PC-9 (cell line): ENCODE data around the gene TBC1D25. TPM values are rescaled to one million over a fixed set of nuclear protein-coding genes. Genes with fewer than 3 reads are reported as not detected.

Source experiments
- BruUV-seq: library from RNA; stranded (reverse); fragments of 400-500 nt; replicated peaks from 2 replicates; lab custom pipeline; 2021; lab: Mats Ljungman, UMichigan
- CTCF ChIA-PET: fragments of 300-600 bp; sonication (Branson Sonifier 250); formaldehyde crosslinking; loops from one replicate; lab custom pipeline; 2022; ENCODE audit warnings: antibody characterized with exemption; lab: Charles Lee
- POLR2A ChIA-PET: fragments of 300-600 bp; sonication (Branson Sonifier 250); formaldehyde crosslinking; loops from one replicate; lab custom pipeline; 2022; ENCODE audit warnings: antibody characterized with exemption; ENCODE audit not compliant: unreplicated experiment; lab: Charles Lee
- DNase-seq, 2 experiments: peaks; one replicate each; pipeline versions ENCODE4 v3.0.0 to v3.0.0-alpha.2; 2015 to 2022; ENCODE audit warnings: mixed read lengths in 1 of 2
- H2AFZ ChIP-seq: fragments of 200-600 bp; sonication (generic); 2 replicates; pipeline ENCODE4 v1.8.1; 2017; ENCODE audit warnings: antibody characterized with exemption
- H3F3A ChIP-seq: fragments of 200-600 bp; sonication (generic); 2 replicates; pipeline ENCODE4 v1.8.1; 2017; ENCODE audit warnings: antibody characterized with exemption, mild to moderate bottlenecking, low read depth; ENCODE audit not compliant: insufficient read depth
- H3K27ac ChIP-seq: fragments of 200-600 bp; sonication (generic); 2 replicates; pipeline ENCODE4 v1.6.1; 2016; ENCODE audit warnings: mixed run types
- H3K27me3 ChIP-seq: fragments of 200-600 bp; sonication (generic); 2 replicates; pipeline ENCODE4 v1.6.1; 2016; ENCODE audit warnings: low read depth, mixed run types; ENCODE audit not compliant: insufficient read depth
- H3K36me3 ChIP-seq: fragments of 200-600 bp; sonication (generic); 2 replicates; pipeline ENCODE4 v1.6.1; 2016; ENCODE audit warnings: low read depth, mixed run types
- H3K4me1 ChIP-seq: fragments of 200-600 bp; sonication (generic); replicated peaks from 2 replicates; pipeline ENCODE4 v1.6.1; 2016; ENCODE audit warnings: mixed run types; ENCODE audit not compliant: insufficient read depth
- H3K4me2 ChIP-seq: fragments of 200-600 bp; sonication (generic); 2 replicates; pipeline ENCODE4 v1.6.1; 2017; ENCODE audit warnings: mixed run types
- H3K4me3 ChIP-seq: fragments of 200-600 bp; sonication (generic); 2 replicates; pipeline ENCODE4 v1.6.1; 2016; ENCODE audit warnings: mixed run types
- H3K79me2 ChIP-seq: fragments of 200-600 bp; sonication (generic); 2 replicates; pipeline ENCODE4 v1.6.1; 2017; ENCODE audit warnings: low read depth, mixed run types
- H3K9me2 ChIP-seq: fragments of 200-600 bp; sonication (generic); 2 replicates; pipeline ENCODE4 v1.8.1; 2017; ENCODE audit warnings: mild to moderate bottlenecking; ENCODE audit not compliant: insufficient read depth
- H3K9me3 ChIP-seq: fragments of 200-600 bp; sonication (generic); 2 replicates; pipeline ENCODE4 v1.8.1; 2016; ENCODE audit warnings: low read depth; ENCODE audit not compliant: insufficient read depth
- H4K20me1 ChIP-seq: fragments of 200-600 bp; sonication (generic); 2 replicates; pipeline ENCODE4 v1.8.1; 2017; ENCODE audit not compliant: insufficient read depth
- CTCF ChIP-seq: fragments of 200-600 bp; sonication (generic); conservative IDR thresholded peaks from 2 replicates; pipeline ENCODE4 v1.6.1; 2017; ENCODE audit warnings: mixed run types, antibody characterized with exemption, mild to moderate bottlenecking, moderate library complexity
- EZH2 ChIP-seq: fragments of 200-600 bp; sonication (generic); IDR thresholded peaks from 2 replicates; pipeline ENCODE4 v1.8.0; 2017; ENCODE audit warnings: antibody characterized with exemption, low read depth
- intact Hi-C: fragments of 100-400 bp; cut with micrococcal nuclease; formaldehyde crosslinking; loops from one replicate; pipeline ENCODE4 v1.10.0; 2022; ENCODE audit not compliant: unreplicated experiment
- total RNA-seq: library from RNA; stranded (reverse); gene quantifications from 2 replicates; pipeline ENCODE4 v1.2.3, GENCODE V29; 2021

The TBC1D25 gene
- total RNA-seq, 1 experiment from 2014 or later = 7.4 TPM

GRCh38 chrX:48584698-48585097, 45.2 kb downstream of the TBC1D25 start:
- no peaks in the 10 kb centered on the region for H3K4me1 ChIP-seq
- no peaks in the 10 kb centered on the region for H3K79me2 ChIP-seq
- CTCF ChIA-PET = no interaction called here
- TF ChIP-seq EZH2 (no peak), CTCF (no peak)
- no peak overlapping the region for H2AFZ ChIP-seq
- no peaks in the 10 kb centered on the region for H3K36me3 ChIP-seq
- DNase-seq = no peak
- no peak overlapping the region for H3K4me2 ChIP-seq
- H4K20me1 ChIP-seq = no peaks in the 10 kb centered on the region
- no peaks in the 10 kb centered on the region for H3K27me3 ChIP-seq
- no peak overlapping the region for H3K27ac ChIP-seq
- intact Hi-C loops = no loop called here
- H3K4me3 ChIP-seq = no peak overlapping the region
- POLR2A ChIA-PET = no interaction called here
- H3K9me3 ChIP-seq = no peaks in the 10 kb centered on the region
- no peaks in the 10 kb centered on the region; the same call in 1 of the 2 replicates for H3F3A ChIP-seq
- no peaks in the 10 kb centered on the region for H3K9me2 ChIP-seq
- BruUV-seq = no TSS peak

- H3K4me3 ChIP-seq = no peak overlapping the region
- H3K9me2 ChIP-seq = no peaks in the 10 kb centered on the region
- no peaks in the 10 kb centered on the region for H3F3A ChIP-seq
- POLR2A ChIA-PET = no interaction called here
- no peaks in the 10 kb centered on the region for H3K4me1 ChIP-seq
- no peaks in the 10 kb centered on the region for H3K36me3 ChIP-seq
- no peak overlapping the region for H3K27ac ChIP-seq
- no peaks in the 10 kb centered on the region for H4K20me1 ChIP-seq
- CTCF ChIA-PET = no interaction called here
- intact Hi-C loops = no loop called here
- no peak for DNase-seq
- H2AFZ ChIP-seq = no peak overlapping the region
- no peak overlapping the region for H3K4me2 ChIP-seq
- no peaks in the 10 kb centered on the region for H3K79me2 ChIP-seq
- H3K9me3 ChIP-seq = no peaks in the 10 kb centered on the region
- TF ChIP-seq CTCF = no peak
- no peak for TF ChIP-seq EZH2
- no peaks in the 10 kb centered on the region for H3K27me3 ChIP-seq
- no TSS peak for BruUV-seq
Observed at GRCh38 chrX:48589482-48590162, 50.1 kb downstream of the TBC1D25 start.

GRCh38 chrX:48590203-48591103, 50.9 kb downstream of the TBC1D25 start:
- no TSS peak for BruUV-seq
- CTCF ChIA-PET = no interaction called here
- no peaks in the 10 kb centered on the region for H3K27me3 ChIP-seq
- H3K9me2 ChIP-seq = no peaks in the 10 kb centered on the region
- POLR2A ChIA-PET = no interaction called here
- H3K9me3 ChIP-seq = no peaks in the 10 kb centered on the region
- H2AFZ ChIP-seq = no peak overlapping the region
- no peak overlapping the region for H3K27ac ChIP-seq
- H4K20me1 ChIP-seq = no peaks in the 10 kb centered on the region
- no peak for DNase-seq
- H3K4me3 ChIP-seq = no peak overlapping the region
- H3K4me2 ChIP-seq = no peak overlapping the region
- no peaks in the 10 kb centered on the region for H3F3A ChIP-seq
- intact Hi-C loops = no loop called here
- no peaks in the 10 kb centered on the region for H3K36me3 ChIP-seq
- TF ChIP-seq EZH2 = no peak
- no peak for TF ChIP-seq CTCF
- no peaks in the 10 kb centered on the region for H3K4me1 ChIP-seq
- no peaks in the 10 kb centered on the region for H3K79me2 ChIP-seq
